K562 (cell line): ENCODE measurements around the gene C1orf198. TPM values are rescaled to one million over a fixed set of nuclear protein-coding genes. Genes with fewer than 3 reads are reported as not detected.

Experiments used
- ATF3 ChIP-seq, 2 experiments: fragments of 450-650 bp in 1 of 2; sonication (generic) in 1 of 2; formaldehyde crosslinking in 1 of 2; IDR thresholded peaks in 1 of 2; conservative IDR thresholded peaks in 1 of 2; 2 replicates each; pipeline versions ENCODE4 v1.6.1 to v1.8.1; 2016 to 2023; ENCODE audit warnings: mild to moderate bottlenecking in 2 of 2, moderate library complexity in 2 of 2, inconsistent platforms in 1 of 2, missing genetic modification reagents in 1 of 2
- CBFA2T3 ChIP-seq: fragments of 450-650 bp; IDR thresholded peaks from 2 replicates; pipeline ENCODE4 v1.6.1; 2017
- CBFB ChIP-seq: sonication (generic); formaldehyde crosslinking; IDR thresholded peaks from 2 replicates; pipeline ENCODE4 v1.4.0; 2020; ENCODE audit warnings: mild to moderate bottlenecking, missing genetic modification reagents
- E2F8 ChIP-seq: fragments of 450-650 bp; IDR thresholded peaks from 2 replicates; pipeline ENCODE4 v1.7.1; 2018; ENCODE audit warnings: mild to moderate bottlenecking, low read depth; ENCODE audit not compliant: partially characterized antibody
- ETS1 ChIP-seq: conservative IDR thresholded peaks from 2 replicates; pipeline ENCODE4 v1.6.1; 2011; ENCODE audit warnings: low read depth, mild to moderate bottlenecking, low read length; ENCODE audit not compliant: control insufficient read depth
- HEY1 ChIP-seq: fragments of 250-450 bp; sonication (Bioruptor Pico); IDR thresholded peaks from 2 replicates; pipeline ENCODE4 v1.5.0; 2020; ENCODE audit warnings: mild to moderate bottlenecking, moderate library complexity, borderline replicate concordance
- MCM5 ChIP-seq: fragments of 450-650 bp; IDR thresholded peaks from 2 replicates; pipeline ENCODE4 v1.6.1; 2016; ENCODE audit warnings: low read depth
- MTA3 ChIP-seq: fragments of 450-650 bp; formaldehyde crosslinking; IDR thresholded peaks from 2 replicates; pipeline ENCODE4 v1.6.1; 2017; ENCODE audit warnings: mild to moderate bottlenecking, borderline replicate concordance
- NR4A1 ChIP-seq, 2 experiments: fragments of 250-450 bp in 1 of 2; fragments of 450-650 bp in 1 of 2; sonication (Bioruptor Pico) in 1 of 2; IDR thresholded peaks; 2 replicates each; pipeline versions ENCODE4 v1.4.0 to v1.6.1; 2016 to 2020; ENCODE audit warnings: mild to moderate bottlenecking in 2 of 2, missing compliant biosample characterization in 1 of 2, missing genetic modification characterization in 1 of 2, moderate library complexity in 1 of 2
- PHF21A ChIP-seq: fragments of 450-650 bp; IDR thresholded peaks from 2 replicates; pipeline ENCODE4 v1.6.1; 2017; ENCODE audit warnings: low read depth, borderline replicate concordance
- RBM14 ChIP-seq: fragments of 200-400 bp; formaldehyde crosslinking; IDR thresholded peaks from 2 replicates; pipeline ENCODE4 v1.6.1; 2018; ENCODE audit warnings: low read depth, mild to moderate bottlenecking, low read length, moderate library complexity, borderline replicate concordance; ENCODE audit not compliant: insufficient read depth
- RFX1 ChIP-seq: fragments of 450-650 bp; IDR thresholded peaks from 2 replicates; pipeline ENCODE4 v1.6.1; 2016; ENCODE audit warnings: mild to moderate bottlenecking, moderate library complexity
- SMARCB1 ChIP-seq: IDR thresholded peaks from 2 replicates; pipeline ENCODE4 v1.6.1; 2011; ENCODE audit warnings: improper control_type of control experiment, low read depth; ENCODE audit not compliant: insufficient read length
- SRSF9 ChIP-seq: fragments of 200-400 bp; formaldehyde crosslinking; IDR thresholded peaks from 2 replicates; pipeline ENCODE4 v1.6.1; 2017; ENCODE audit warnings: low read depth, low read length, borderline replicate concordance
- SUPT5H ChIP-seq: fragments of 450-650 bp; IDR thresholded peaks from 2 replicates; pipeline ENCODE4 v1.6.1; 2016
- ZFP91 ChIP-seq: sonication (generic); formaldehyde crosslinking; IDR thresholded peaks from 2 replicates; pipeline ENCODE4 v1.8.0; 2022; ENCODE audit warnings: mild to moderate bottlenecking, missing genetic modification reagents
- ZNF197 ChIP-seq: fragments of 200-800 bp; sonication (Bioruptor generic); IDR thresholded peaks from 2 replicates; pipeline ENCODE4 v1.6.1; 2016; ENCODE audit warnings: low read depth, missing genetic modification characterization, missing compliant biosample characterization
- polyA plus RNA-seq, 8 experiments: library from polyadenylated mRNA; depleted of rRNA in 4 of 8; stranded (reverse) in 5 of 8; unstranded in 3 of 8; fragments of >200 nt; fragmentation: Nextera tagmentation in 2 of 8; fragmentation: Illumina TruSeq in 1 of 8; extraction: Ambion mirVana in 2 of 8; extraction: Trizol in 1 of 8; gene quantifications; 2 replicates each; pipeline versions ENCODE4 v1.2.1 to v1.2.3, GENCODE V29; 2011 to 2014; ENCODE audit warnings: inconsistent platforms in 1 of 8, missing spikeins in 1 of 8
- total RNA-seq, 7 experiments: library from RNA; depleted of rRNA in 6 of 7; stranded (reverse); fragments of >200 nt in 6 of 7; fragmentation: Illumina TruSeq in 2 of 7; extraction: Trizol in 2 of 7; gene quantifications; 2 replicates each; pipeline versions ENCODE4 v1.2.1 to v1.2.3, GENCODE V29; 2011 to 2021; ENCODE audit warnings: low replicate concordance in 1 of 7

Gene C1orf198
- total and polyA plus RNA-seq, 9 of the 15 experiments (the other 6 are each of a cell fraction or from before 2014, with no cell fraction given), result 2.0 to 15.1 (median 10.4) TPM

GRCh38 chr1:230867903-230868735 lies at the start of gene C1orf198 (continued):
- TF ChIP-seq RBM14 (no peak), E2F8 (no peak), PHF21A (no peak), SRSF9 (no peak), RFX1 (no peak), CBFA2T3 (no peak), CBFB (CRISPR knock-in tag) (no peak), ETS1 (peak; percentile 51; the same call in 1 of the 2 replicates), ZFP91 (no peak), SUPT5H (peak; percentile 51; the same call in 1 of the 2 replicates), NR4A1 (CRISPR knock-in tag; IDR thresholded peaks at IDR 0.05) (no peak), NR4A1 (tag; IDR thresholded peaks at IDR 0.05) (no peak), MCM5 (no peak), HEY1 (CRISPR knock-in tag) (no peak), SMARCB1 (no peak), ATF3 (IDR thresholded peaks at IDR 0.05) (no peak), ATF3 (CRISPR knock-in tag; conservative IDR thresholded peaks at IDR 0.05) (no peak), ZNF197 (CRISPR knock-in tag) (no peak), MTA3 (peak; percentile 62)
